Activated T-helper 1 cell treated with anti-CD3 and anti-CD28 coated beads, Interleukin-12 subunit alpha, Interleukin-12 subunit beta, Interleukin-2, Interleukin-4 antibody, amounts not matched to agents 30 ng/mL and 10 ng/mL and 1 ng/mL, durations not matched to agents 14 hours and 24 hours and 36 hours (primary cell): ENCODE measurements around the gene SLC17A6. TPM values are rescaled to one million over a fixed set of nuclear protein-coding genes. Genes with fewer than 3 reads are reported as not detected.

Experiments
- DNase-seq: peaks from one replicate; pipeline ENCODE4 v3.0.0; 2021; ENCODE audit warnings: low spot score
- H3K27ac Mint-ChIP-seq: one replicate; pipeline ENCODE4 v1.8.0; 2021; ENCODE audit warnings: mild to moderate bottlenecking, mixed read lengths
- H3K27me3 Mint-ChIP-seq: one replicate; pipeline ENCODE4 v1.8.0; 2022; ENCODE audit warnings: mild to moderate bottlenecking, moderate library complexity, mixed read lengths; ENCODE audit not compliant: insufficient read depth
- H3K36me3 Mint-ChIP-seq: one replicate; pipeline ENCODE4 v1.8.0; 2021; ENCODE audit warnings: low read depth, mixed read lengths
- H3K4me1 Mint-ChIP-seq: one replicate; pipeline ENCODE4 v1.8.0; 2021; ENCODE audit warnings: low read depth, mixed read lengths
- H3K4me3 Mint-ChIP-seq: one replicate; pipeline ENCODE4 v1.8.0; 2021; ENCODE audit warnings: mild to moderate bottlenecking, moderate library complexity, mixed read lengths
- H3K9me3 Mint-ChIP-seq: one replicate; pipeline ENCODE4 v1.8.0; 2021; ENCODE audit warnings: mixed read lengths
- intact Hi-C: fragments of 100-400 bp; cut with micrococcal nuclease; formaldehyde crosslinking; loops from one replicate; pipeline ENCODE4 v1.15.1; 2024
- total RNA-seq: library from RNA; stranded (reverse); gene quantifications from 2 replicates; pipeline ENCODE4 v1.2.3, GENCODE V29; 2022

SLC17A6 gene
- total RNA-seq, 1 donor from 2014 or later: not detected

- no peak overlapping the region for H3K27ac Mint-ChIP-seq
Measured at GRCh38 chr11:22407267-22407666, 69.1 kb downstream of the SLC17A6 start.

GRCh38 chr11:22407921-22408320 lies 69.7 kb downstream of the SLC17A6 start:
- no peaks in the 10 kb centered on the region for H3K36me3 Mint-ChIP-seq
- intact Hi-C loops: no loop called here

More at GRCh38 chr11:22407267-22407666, 69.1 kb downstream of the SLC17A6 start:
- DNase-seq: no peak
- Mint-ChIP-seq H3K27me3 (peaks cover 2% of the 10 kb centered on the region), H3K4me3 (no peak overlapping the region), H3K36me3 (no peaks in the 10 kb centered on the region), H3K9me3 (no peaks in the 10 kb centered on the region), H3K4me1 (no peaks in the 10 kb centered on the region)
- intact Hi-C loops: no loop called here

GRCh38 chr11:22415476-22415875 lies 77.3 kb downstream of the SLC17A6 start:
- no peaks in the 10 kb centered on the region for H3K36me3 Mint-ChIP-seq
- intact Hi-C loops: no loop called here
- DNase-seq: no peak
- H3K9me3 Mint-ChIP-seq: no peaks in the 10 kb centered on the region
- peaks cover 2% of the 10 kb centered on the region for H3K27me3 Mint-ChIP-seq
- H3K4me3 Mint-ChIP-seq: no peak overlapping the region
- no peaks in the 10 kb centered on the region for H3K4me1 Mint-ChIP-seq
- no peak overlapping the region for H3K27ac Mint-ChIP-seq

More at GRCh38 chr11:22407921-22408320, 69.7 kb downstream of the SLC17A6 start:
- no peak overlapping the region for H3K27ac Mint-ChIP-seq
- DNase-seq: no peak
- H3K27me3 Mint-ChIP-seq: peaks cover 2% of the 10 kb centered on the region
- no peak overlapping the region for H3K4me3 Mint-ChIP-seq
- no peaks in the 10 kb centered on the region for H3K4me1 Mint-ChIP-seq
- H3K9me3 Mint-ChIP-seq: no peaks in the 10 kb centered on the region

GRCh38 chr11:22416462-22416861 lies 78.3 kb downstream of the SLC17A6 start:
- Mint-ChIP-seq H3K4me3 (no peak overlapping the region), H3K27ac (no peak overlapping the region), H3K4me1 (no peaks in the 10 kb centered on the region), H3K27me3 (no peaks in the 10 kb centered on the region), H3K9me3 (no peaks in the 10 kb centered on the region), H3K36me3 (no peaks in the 10 kb centered on the region)
- intact Hi-C loops: no loop called here
- no peak for DNase-seq

GRCh38 chr11:22426915-22427314 lies 88.7 kb downstream of the SLC17A6 start:
- Mint-ChIP-seq H3K9me3 (no peaks in the 10 kb centered on the region), H3K4me1 (no peaks in the 10 kb centered on the region), H3K36me3 (no peaks in the 10 kb centered on the region), H3K4me3 (no peak overlapping the region), H3K27me3 (peaks cover 2% of the 10 kb centered on the region), H3K27ac (no peak overlapping the region)
- intact Hi-C loops: no loop called here
- no peak for DNase-seq

Other genes with a start within 250 kb of the SLC17A6 start
- not detected in 2 replicates for gene ANO5, start 145.3 kb upstream of the SLC17A6 start, total RNA-seq